ENCODE measurements around the gene NTN5.

DNA sequence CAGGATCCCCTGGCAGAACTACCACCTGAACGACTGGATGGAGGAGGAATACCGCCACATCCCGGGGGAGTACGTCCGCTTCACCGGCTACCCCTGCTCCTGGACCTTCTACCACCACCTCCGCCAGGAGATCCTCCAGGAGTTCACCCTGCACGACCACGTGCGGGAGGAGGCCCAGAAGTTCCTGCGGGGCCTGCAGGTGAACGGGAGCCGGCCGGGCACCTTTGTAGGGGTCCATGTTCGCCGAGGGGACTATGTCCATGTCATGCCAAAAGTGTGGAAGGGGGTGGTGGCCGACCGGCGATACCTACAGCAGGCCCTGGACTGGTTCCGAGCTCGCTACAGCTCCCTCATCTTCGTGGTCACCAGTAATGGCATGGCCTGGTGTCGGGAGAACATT lies 30.5 kb upstream of the NTN5 start:
- TF ChIP-seq, protein P1, sequence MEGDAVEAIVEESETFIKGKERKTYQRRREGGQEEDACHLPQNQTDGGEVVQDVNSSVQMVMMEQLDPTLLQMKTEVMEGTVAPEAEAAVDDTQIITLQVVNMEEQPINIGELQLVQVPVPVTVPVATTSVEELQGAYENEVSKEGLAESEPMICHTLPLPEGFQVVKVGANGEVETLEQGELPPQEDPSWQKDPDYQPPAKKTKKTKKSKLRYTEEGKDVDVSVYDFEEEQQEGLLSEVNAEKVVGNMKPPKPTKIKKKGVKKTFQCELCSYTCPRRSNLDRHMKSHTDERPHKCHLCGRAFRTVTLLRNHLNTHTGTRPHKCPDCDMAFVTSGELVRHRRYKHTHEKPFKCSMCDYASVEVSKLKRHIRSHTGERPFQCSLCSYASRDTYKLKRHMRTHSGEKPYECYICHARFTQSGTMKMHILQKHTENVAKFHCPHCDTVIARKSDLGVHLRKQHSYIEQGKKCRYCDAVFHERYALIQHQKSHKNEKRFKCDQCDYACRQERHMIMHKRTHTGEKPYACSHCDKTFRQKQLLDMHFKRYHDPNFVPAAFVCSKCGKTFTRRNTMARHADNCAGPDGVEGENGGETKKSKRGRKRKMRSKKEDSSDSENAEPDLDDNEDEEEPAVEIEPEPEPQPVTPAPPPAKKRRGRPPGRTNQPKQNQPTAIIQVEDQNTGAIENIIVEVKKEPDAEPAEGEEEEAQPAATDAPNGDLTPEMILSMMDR (conservative IDR thresholded peaks at IDR 0.05; ENCODE audit: low read depth, low read length) = no peak
- TF ChIP-seq RAD21 (IDR thresholded peaks at IDR 0.05; ENCODE audit: low read length) (no peak), SMC3 (IDR thresholded peaks at IDR 0.05; ENCODE audit: low read depth, low read length) (no peak), FOS (IDR thresholded peaks at IDR 0.05; ENCODE audit: low read depth, low read length) (no peak), RCOR1 (IDR thresholded peaks at IDR 0.05; ENCODE audit: insufficient replicate concordance, low read length) (no peak), POLR2A (IDR thresholded peaks at IDR 0.05; ENCODE audit: low read depth, low read length) (no peak), RFX5 (IDR thresholded peaks at IDR 0.05; ENCODE audit: low read depth, low read length) (no peak), NFE2L2 (IDR thresholded peaks at IDR 0.05; ENCODE audit: low read depth, low read length) (no peak), MAZ (IDR thresholded peaks at IDR 0.05; ENCODE audit: borderline replicate concordance, low read depth, low read length) (no peak)
- TF ChIP-seq, protein P2, sequence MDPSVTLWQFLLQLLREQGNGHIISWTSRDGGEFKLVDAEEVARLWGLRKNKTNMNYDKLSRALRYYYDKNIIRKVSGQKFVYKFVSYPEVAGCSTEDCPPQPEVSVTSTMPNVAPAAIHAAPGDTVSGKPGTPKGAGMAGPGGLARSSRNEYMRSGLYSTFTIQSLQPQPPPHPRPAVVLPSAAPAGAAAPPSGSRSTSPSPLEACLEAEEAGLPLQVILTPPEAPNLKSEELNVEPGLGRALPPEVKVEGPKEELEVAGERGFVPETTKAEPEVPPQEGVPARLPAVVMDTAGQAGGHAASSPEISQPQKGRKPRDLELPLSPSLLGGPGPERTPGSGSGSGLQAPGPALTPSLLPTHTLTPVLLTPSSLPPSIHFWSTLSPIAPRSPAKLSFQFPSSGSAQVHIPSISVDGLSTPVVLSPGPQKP (IDR thresholded peaks at IDR 0.05; ENCODE audit: borderline replicate concordance, low read depth, low read length) = no peak

Measured in IMR-90 (cell line).